ENCODE measurements around the gene RELB. TPM values are rescaled to one million over a fixed set of nuclear protein-coding genes. Genes with fewer than 3 reads are reported as not detected.

Gene RELB
- total and polyA plus RNA-seq, 2 of the 4 experiments (the other 2 are of a cell fraction): 5.0 to 17.2 TPM

- H3K14ac ChIP-seq (replicated peaks; ENCODE audit: low read depth, low read length): no peak overlapping the region
- no peak overlapping the region for H2BK5ac ChIP-seq (ENCODE audit: low read depth, low read length, poor library complexity, severe bottlenecking)
- ChIA-PET POLR2A (ENCODE audit: unreplicated experiment) (no interaction called here), CTCF (interaction anchor here (0.6 kb wide), 1 partner anchor 13 kb away, joined by 3 read pairs; no protein-coding TSS in a partner anchor)
- H3K4me1 ChIP-seq (ENCODE audit: control insufficient read depth, insufficient read depth, low read length): no peaks in the 10 kb centered on the region
- H3K23ac ChIP-seq (ENCODE audit: low read depth, low read length): no peak overlapping the region
- H3K27ac ChIP-seq (ENCODE audit: insufficient read depth, low read length): no peak overlapping the region
- no peaks in the 10 kb centered on the region for H3K9me3 ChIP-seq (ENCODE audit: control insufficient read depth, insufficient read depth, low read length)
- peaks cover 2 to 14% of the 10 kb centered on the region in 2 experiments; a peak in 3 of 4 replicates for H3K79me1 ChIP-seq (ENCODE audit: low read depth in 1 of 2, low read length in 2 of 2)
- no peaks in the 10 kb centered on the region for H3K27me3 ChIP-seq (ENCODE audit: control insufficient read depth, insufficient read depth, low read length)
- no peak overlapping the region for H2BK120ac ChIP-seq (ENCODE audit: low read depth, low read length)
- H2AK9ac ChIP-seq (replicated peaks; ENCODE audit: low read depth, low read length, poor library complexity): no peak overlapping the region
- H2AFZ ChIP-seq (replicated peaks; ENCODE audit: low read length, poor library complexity): no peak overlapping the region
- ATAC-seq (ENCODE audit: low read depth) (no peak), DNase-seq (no peak)
- no peak overlapping the region for H3K56ac ChIP-seq (ENCODE audit: extremely low read depth, insufficient read depth, low read length)
- intact Hi-C loops (cut with micrococcal nuclease): no loop called here
- dilution Hi-C loops (cut with HindIII; ENCODE audit: low sequenced_read_pairs, unreplicated experiment): no loop called here
- no peak overlapping the region for H3K18ac ChIP-seq (ENCODE audit: low read depth, low read length)
- H4K20me1 ChIP-seq (ENCODE audit: insufficient read depth, low read length): peaks cover 4% of the 10 kb centered on the region; the same call in 1 of the 2 replicates
- no peak overlapping the region for H3K9ac ChIP-seq (ENCODE audit: low read depth, low read length)
- 21% methylated on average over 2 of the region's 6 CpGs; no CpG with 5 or more reads in 1 of the 2 experiments for WGBS, 2 experiments (ENCODE audit: extremely low coverage in 2 of 2, insufficient read length in 1 of 2)
- H3K4ac ChIP-seq (ENCODE audit: low read depth, low read length): no peak overlapping the region
- H3K9me1 ChIP-seq (ENCODE audit: insufficient read depth, low read length): no peaks in the 10 kb centered on the region; the same call in 1 of the 2 replicates
- no peak overlapping the region for H3K4me2 ChIP-seq (ENCODE audit: low read depth, low read length)
- no peak overlapping the region for H3K4me3 ChIP-seq (ENCODE audit: insufficient read depth, low read depth, low read length)
- H2AK5ac ChIP-seq (ENCODE audit: low read depth, low read length): no peak overlapping the region
- no TSS peak for BruUV-seq (replicated peaks)
- TF ChIP-seq RFX5 (IDR thresholded peaks at IDR 0.05; ENCODE audit: low read depth, low read length) (no peak), ELK1 (IDR thresholded peaks at IDR 0.05; ENCODE audit: borderline replicate concordance, low read depth, low read length) (no peak), CHD1 (IDR thresholded peaks at IDR 0.05; ENCODE audit: low read depth, low read length) (no peak), CEBPB (IDR thresholded peaks at IDR 0.05; ENCODE audit: low read depth, low read length) (no peak), MXI1 (IDR thresholded peaks at IDR 0.05; ENCODE audit: borderline replicate concordance, low read depth, low read length) (no peak), USF2 (IDR thresholded peaks at IDR 0.05; ENCODE audit: low read depth, low read length) (no peak), RCOR1 (IDR thresholded peaks at IDR 0.05; ENCODE audit: insufficient replicate concordance, low read length) (no peak), RAD21 (IDR thresholded peaks at IDR 0.05; ENCODE audit: low read length) (no peak), MAFK (IDR thresholded peaks at IDR 0.05; ENCODE audit: low read depth, low read length) (no peak), CTCF (conservative IDR thresholded peaks at IDR 0.05; ENCODE audit: low read depth, low read length) (no peak), FOS (IDR thresholded peaks at IDR 0.05; ENCODE audit: low read depth, low read length) (no peak), NFE2L2 (IDR thresholded peaks at IDR 0.05; ENCODE audit: low read depth, low read length) (no peak), MAZ (IDR thresholded peaks at IDR 0.05; ENCODE audit: borderline replicate concordance, low read depth, low read length) (no peak), SMC3 (IDR thresholded peaks at IDR 0.05; ENCODE audit: low read depth, low read length) (no peak), POLR2A (IDR thresholded peaks at IDR 0.05; ENCODE audit: low read depth, low read length) (no peak), BHLHE40 (IDR thresholded peaks at IDR 0.05; ENCODE audit: low read depth, low read length) (no peak)
- in situ Hi-C loops (cut with MboI; ENCODE audit: low sequenced_read_pairs): no loop called here
- H2BK15ac ChIP-seq (ENCODE audit: low read depth, low read length): no peak overlapping the region
- no peak overlapping the region for H4K8ac ChIP-seq (ENCODE audit: low read depth in 2 of 2, low read length in 2 of 2)
- H2BK20ac ChIP-seq (ENCODE audit: low read depth, low read length): no peak overlapping the region
- no peak overlapping the region for H4K5ac ChIP-seq (ENCODE audit: low read depth, low read length)
- no peak overlapping the region for H4K91ac ChIP-seq (ENCODE audit: insufficient read depth, low read depth, low read length)
- peaks cover 23% of the 10 kb centered on the region for H3K36me3 ChIP-seq (ENCODE audit: control insufficient read depth, insufficient read depth, low read length)
Observed at GRCh38 chr19:45010306-45010705, 9.0 kb downstream of the RELB start.

Data from IMR-90 (cell line).